ENCODE results near the gene SYCE3. TPM values are rescaled to one million over a fixed set of nuclear protein-coding genes. Genes with fewer than 3 reads are reported as not detected.

Gene SYCE3
- total RNA-seq, 4 donors from 2014 or later: not detected

GRCh38 chr22:50526108-50526833 is 36.4 kb downstream of the SYCE3 start:
- H3K9me3 ChIP-seq: no peaks in the 10 kb centered on the region
- intact Hi-C loops (cut with DNase I): loop anchor here (5.0 kb wide), 1 partner anchor 56 kb away; the partner anchor contains the start of gene CHKB
- TF ChIP-seq POLR2A (IDR thresholded peaks at IDR 0.05; ENCODE audit: low read depth): no peak
- TF ChIP-seq POLR2AphosphoS5 (IDR thresholded peaks at IDR 0.05): no peak
- peak; percentile 59 to 71 (median 66) for TF ChIP-seq CTCF (IDR thresholded peaks at IDR 0.05)
- peaks cover 32 to 69% (median 61%) of the 10 kb centered on the region in 4 donors for H3K4me1 ChIP-seq
- peaks cover 14 to 30% (median 29%) of the 10 kb centered on the region in 4 donors for H3K36me3 ChIP-seq
- 3% methylated on average over 17 of the region's 77 CpGs for whole genome bisulfite sequencing
- no peak for DNase-seq (ENCODE audit: extremely low spot score)
- peak overlapping the region; percentile 64 to 75 (median 68) for H3K4me3 ChIP-seq
- H3K27ac ChIP-seq (replicated peaks in 1 of 4): peak overlapping the region; percentile 88 to 93 (median 90)
- peaks cover 6 to 23% (median 10%) of the 10 kb centered on the region in 4 donors for H3K27me3 ChIP-seq

DNA sequence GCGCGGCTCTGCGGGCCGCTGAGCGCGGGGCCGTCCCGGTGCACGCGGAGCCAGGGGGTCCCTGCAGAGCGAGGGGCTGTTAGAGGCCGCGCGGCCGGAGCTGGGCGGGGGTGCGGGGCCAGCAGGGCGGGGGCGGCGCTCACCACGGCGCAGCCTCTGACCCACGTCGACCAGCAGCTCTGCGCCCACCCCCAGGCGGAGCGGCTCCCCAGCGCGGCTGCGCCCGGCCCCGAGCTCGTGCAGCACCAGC is 36.9 kb downstream of the SYCE3 start:
- no CpG with 5 or more reads among the region's 33 CpGs for WGBS

GRCh38 chr22:50525104-50525857 is 37.4 kb downstream of the SYCE3 start, which contains the start of gene SCO2:
TSS of gene SCO2 (minus strand) at chr22:50525598. CDS start at chr22:50524411, 1,187 bp downstream.
- intact Hi-C loops (cut with DNase I): loop anchor here (2.0 to 5.0 kb wide), 2 partner anchors 16 to 57 kb away; partner anchors contain the start of genes CHKB and NCAPH2
- Histone ChIP-seq H3K4me3 (peak within 1 kb of the TSS; percentile 64 to 75 (median 68)), H3K4me1 (peaks cover 22 to 59% (median 51%) of the 10 kb centered on the region in 4 donors), H3K36me3 (peaks cover 21 to 39% (median 38%) of the 10 kb centered on the region in 4 donors), H3K27me3 (peaks cover 0 to 13% (median 5%) of the 10 kb centered on the region in 4 donors), H3K27ac (replicated peaks in 1 of 4) (peak within 1 kb of the TSS; percentile 88 to 93 (median 90)), H3K9me3 (no peaks in the 10 kb centered on the region)
- peak; percentile 99 for DNase-seq (ENCODE audit: extremely low spot score)
- TF ChIP-seq EP300 (IDR thresholded peaks at IDR 0.05) (no peak), POLR2A (IDR thresholded peaks at IDR 0.05; ENCODE audit: low read depth) (peak; percentile 18), CTCF (IDR thresholded peaks at IDR 0.05) (peak; percentile 36 to 54 (median 43)), POLR2AphosphoS5 (IDR thresholded peaks at IDR 0.05) (peak; percentile 92 to 96)
- 0% methylated on average over 44 of the region's 84 CpGs for WGBS

More for the DNA sequence above, 36.9 kb downstream of the SYCE3 start:
- H3K4me1 ChIP-seq: peaks cover 27 to 64% (median 56%) of the 10 kb centered on the region in 4 donors
- no peaks in the 10 kb centered on the region for H3K9me3 ChIP-seq
- no peak for DNase-seq (ENCODE audit: extremely low spot score)
- H3K36me3 ChIP-seq: peaks cover 19 to 34% (median 34%) of the 10 kb centered on the region in 4 donors
- no peak for TF ChIP-seq POLR2A (IDR thresholded peaks at IDR 0.05; ENCODE audit: low read depth)
- TF ChIP-seq CTCF (IDR thresholded peaks at IDR 0.05): no peak
- TF ChIP-seq EP300 (IDR thresholded peaks at IDR 0.05): no peak
- TF ChIP-seq POLR2AphosphoS5 (IDR thresholded peaks at IDR 0.05): no peak
- peaks cover 2 to 18% (median 7%) of the 10 kb centered on the region in 4 donors for H3K27me3 ChIP-seq
- H3K4me3 ChIP-seq: peak overlapping the region; percentile 64 to 75 (median 68)
- H3K27ac ChIP-seq (replicated peaks in 1 of 4): peak overlapping the region; percentile 88 to 93 (median 90)
- intact Hi-C loops (cut with DNase I): loop anchor here (2.0 to 5.0 kb wide), 2 partner anchors 17 to 57 kb away; partner anchors contain the start of genes CHKB and NCAPH2

GRCh38 chr22:50524676-50525103 is 38.0 kb downstream of the SYCE3 start:
- 4% methylated on average over 16 of the region's 19 CpGs for WGBS
- Histone ChIP-seq H3K9me3 (no peaks in the 10 kb centered on the region), H3K36me3 (peaks cover 21 to 45% (median 44%) of the 10 kb centered on the region in 4 donors), H3K4me3 (peak overlapping the region; percentile 64 to 75 (median 68)), H3K27ac (replicated peaks in 1 of 4) (peak overlapping the region; percentile 88 to 93 (median 90)), H3K4me1 (peaks cover 21 to 54% (median 45%) of the 10 kb centered on the region in 4 donors), H3K27me3 (peaks cover 0 to 7% (median 0%) of the 10 kb centered on the region in 4 donors)
- TF ChIP-seq POLR2AphosphoS5 (IDR thresholded peaks at IDR 0.05): no peak
- TF ChIP-seq EP300 (IDR thresholded peaks at IDR 0.05): no peak
- no peak for TF ChIP-seq CTCF (IDR thresholded peaks at IDR 0.05)
- TF ChIP-seq POLR2A (IDR thresholded peaks at IDR 0.05; ENCODE audit: low read depth): no peak
- intact Hi-C loops (cut with DNase I): loop anchor here (2.0 to 5.0 kb wide), 2 partner anchors 16 to 58 kb away; partner anchors contain the start of genes CHKB and NCAPH2
- no peak for DNase-seq (ENCODE audit: extremely low spot score)
